ENCODE results near the gene HIF1A.
A peak's percentile ranks its signal among the peaks of the same experiment; 100 is the strongest.
"Not testable (repeated sequence)": the region's sequence is repeated elsewhere in the genome, so short reads cannot be mapped to it uniquely, and the experiment has no call there.

The HIF1A gene

GRCh38 chr14:61694830-61695694 lies at the start of gene HIF1A:
Gene HIF1A, plus strand, starts transcription at chr14:61695513. Its CDS starts 292 bp downstream, at chr14:61695805.
- peak; percentile 98 for DNase-seq (ENCODE audit: low spot score)

- no peak for DNase-seq (ENCODE audit: low spot score)
Measured at GRCh38 chr14:61646366-61647116, 48.8 kb upstream of the HIF1A start.

GRCh38 chr14:61647704-61648103 lies 47.6 kb upstream of the HIF1A start:
- no peak for DNase-seq (ENCODE audit: low spot score)

- no peak for DNase-seq (ENCODE audit: low spot score)
Measured at GRCh38 chr14:61648377-61648776, 46.9 kb upstream of the HIF1A start.

- DNase-seq (ENCODE audit: low spot score): no peak
Measured at GRCh38 chr14:61649283-61649682, 46.0 kb upstream of the HIF1A start.

GRCh38 chr14:61651355-61651754 lies 44.0 kb upstream of the HIF1A start:
- DNase-seq (ENCODE audit: low spot score): no peak

GRCh38 chr14:61652526-61653262 lies 42.6 kb upstream of the HIF1A start:
- no peak for DNase-seq (ENCODE audit: low spot score)

- DNase-seq (ENCODE audit: low spot score): peak; percentile 74
Measured at GRCh38 chr14:61653507-61653906, 41.8 kb upstream of the HIF1A start.

- DNase-seq (ENCODE audit: low spot score): no peak
Measured at GRCh38 chr14:61654026-61654425, 41.3 kb upstream of the HIF1A start.

GRCh38 chr14:61655777-61656176 lies 39.5 kb upstream of the HIF1A start:
- no peak for DNase-seq (ENCODE audit: low spot score)

- no peak for DNase-seq (ENCODE audit: low spot score)
Measured at GRCh38 chr14:61656341-61656740, 39.0 kb upstream of the HIF1A start.

GRCh38 chr14:61658111-61658510 lies 37.2 kb upstream of the HIF1A start:
- DNase-seq (ENCODE audit: low spot score): not testable (repeated sequence)

- DNase-seq (ENCODE audit: low spot score): no peak
Measured at GRCh38 chr14:61659582-61659981, 35.7 kb upstream of the HIF1A start.

GRCh38 chr14:61661471-61662400 lies 33.6 kb upstream of the HIF1A start:
- DNase-seq (ENCODE audit: low spot score): no peak

- DNase-seq (ENCODE audit: low spot score): peak; percentile 47
Measured at GRCh38 chr14:61662437-61663311, 32.6 kb upstream of the HIF1A start.

- no peak for DNase-seq (ENCODE audit: low spot score)
Measured at GRCh38 chr14:61663312-61663979, 31.9 kb upstream of the HIF1A start.

GRCh38 chr14:61668282-61668681 lies 27.0 kb upstream of the HIF1A start:
- DNase-seq (ENCODE audit: low spot score): no peak

- no peak for DNase-seq (ENCODE audit: low spot score)
Measured at GRCh38 chr14:61670576-61670975, 24.7 kb upstream of the HIF1A start.

GRCh38 chr14:61671082-61671481 lies 24.2 kb upstream of the HIF1A start:
- DNase-seq (ENCODE audit: low spot score): no peak

- DNase-seq (ENCODE audit: low spot score): no peak
Measured at GRCh38 chr14:61672796-61673195, 22.5 kb upstream of the HIF1A start.

All from AG20443 (cell line).